HG03457 (cell line): ENCODE data around the gene PYGO2.
"Not testable (repeated sequence)": the region's sequence is repeated elsewhere in the genome, so short reads cannot be mapped to it uniquely, and the experiment has no call there.

Experiments used
- ATAC-seq: cut with Tn5 transposase; IDR thresholded peaks from one replicate; pipeline ENCODE4 v1.9.1; 2021; ENCODE audit warnings: moderate number of reproducible peaks; ENCODE audit not compliant: unreplicated experiment

Gene PYGO2

GRCh38 chr1:155000411-155000725, 38.8 kb upstream of the PYGO2 start:
- ATAC-seq, result no peak

GRCh38 chr1:154999571-155000410, 38.2 kb upstream of the PYGO2 start:
- no peak for ATAC-seq

- no peak for ATAC-seq
Measured at GRCh38 chr1:154998818-154999570, 37.4 kb upstream of the PYGO2 start.

GRCh38 chr1:154998201-154998780, 36.7 kb upstream of the PYGO2 start:
- ATAC-seq, result no peak

GRCh38 chr1:154996966-154997701, 35.6 kb upstream of the PYGO2 start:
- no peak for ATAC-seq

- not testable (repeated sequence) for ATAC-seq
Measured at GRCh38 chr1:154995301-154995983, 33.9 kb upstream of the PYGO2 start.

- ATAC-seq, result no peak
Measured at GRCh38 chr1:154994591-154994990, 33.0 kb upstream of the PYGO2 start.

GRCh38 chr1:154994269-154994587, 32.6 kb upstream of the PYGO2 start:
- ATAC-seq, result no peak

- ATAC-seq, result no peak
Measured at GRCh38 chr1:154993572-154994268, 32.1 kb upstream of the PYGO2 start, which contains the start of gene LENEP. Gene LENEP, plus strand, starts transcription at chr1:154993586. Its CDS starts 22 bp downstream, at chr1:154993608.

- no peak for ATAC-seq
Measured at GRCh38 chr1:154992721-154993571, 31.4 kb upstream of the PYGO2 start.

GRCh38 chr1:154990276-154990675, 28.7 kb upstream of the PYGO2 start:
- ATAC-seq, result no peak

- no peak for ATAC-seq
Measured at GRCh38 chr1:154989195-154989860, 27.7 kb upstream of the PYGO2 start.

GRCh38 chr1:154988058-154988954, 26.7 kb upstream of the PYGO2 start:
- ATAC-seq, result no peak

GRCh38 chr1:154987326-154987725, 25.7 kb upstream of the PYGO2 start:
- no peak for ATAC-seq

GRCh38 chr1:154986736-154987135, 25.2 kb upstream of the PYGO2 start:
- not testable (repeated sequence) for ATAC-seq

GRCh38 chr1:154983776-154984466, 22.3 kb upstream of the PYGO2 start:
- no peak for ATAC-seq
